Measurements from ENCODE around the gene CPT1C. TPM values are rescaled to one million over a fixed set of nuclear protein-coding genes. Genes with fewer than 3 reads are reported as not detected.

CPT1C gene
- total and polyA plus RNA-seq, 2 of the 8 experiments (the other 6 are each of a cell fraction or from before 2014, with no cell fraction given), result 79.6 to 91.8 TPM

- H2BK12ac ChIP-seq (ENCODE audit: low read depth, low read length), result no peak overlapping the region
- H2BK120ac ChIP-seq (replicated peaks; ENCODE audit: low read depth, low read length), result no peak overlapping the region
- no peak overlapping the region for H2BK20ac ChIP-seq (ENCODE audit: low read length)
- no peak overlapping the region for H2AK5ac ChIP-seq (ENCODE audit: low read depth, low read length)
- H3K4ac ChIP-seq (replicated peaks; ENCODE audit: insufficient read length, low read depth, low read length), result no peak overlapping the region
- ChIA-PET POLR2A (ENCODE audit: partially characterized antibody) (interaction anchor here (0.8 to 1.5 kb wide), 2 partner anchors 10 to 66 kb away, joined by 3 to 5 read pairs; partner anchors contain the start of gene CPT1C), CTCF (ENCODE audit: partially characterized antibody) (interaction anchor here (0.8 to 2.4 kb wide), 3 partner anchors 10 to 38 kb away, joined by 3 to 10 read pairs (median 3); no protein-coding TSS in a partner anchor)
- H4K5ac ChIP-seq (ENCODE audit: insufficient read length, low read depth, low read length), result no peak overlapping the region
- H3K27ac ChIP-seq (ENCODE audit: low read depth, low read length), result no peak overlapping the region
- WGBS, 2 experiments (ENCODE audit: extremely low coverage in 1 of 2, insufficient coverage in 1 of 2, insufficient read length in 1 of 2, insufficient replicate concordance in 2 of 2, low coverage in 1 of 2, low lambda C conversion rate in 2 of 2, missing lambda C conversion rate in 1 of 2), result 76% methylated on average over 2 of the region's 3 CpGs; no CpG with 5 or more reads in 1 of the 2 experiments
- no peak overlapping the region for H3K23ac ChIP-seq (ENCODE audit: insufficient read length)
- H4K91ac ChIP-seq (replicated peaks; ENCODE audit: insufficient read length, low read length), result no peak overlapping the region
- no peaks in the 10 kb centered on the region for H3K79me1 ChIP-seq (ENCODE audit: low read depth, low read length)
- peaks cover 0 to 6% (median 2%) of the 10 kb centered on the region in 4 experiments; a peak in 3 of 7 replicates for H3K4me1 ChIP-seq (replicated peaks in 1 of 4; ENCODE audit: control insufficient read depth in 3 of 4, insufficient read depth in 4 of 4, low read length in 3 of 4)
- H3K36me3 ChIP-seq (ENCODE audit: control insufficient read depth in 2 of 4, insufficient read depth in 4 of 4, low read length in 3 of 4), result no peaks in the 10 kb centered on the region
- H3K79me2 ChIP-seq (ENCODE audit: control insufficient read depth in 1 of 2, insufficient read depth in 2 of 2, low read length in 2 of 2), result no peaks in the 10 kb centered on the region
- no peak overlapping the region for H3K14ac ChIP-seq (ENCODE audit: insufficient read length)
- no peak overlapping the region for H3K18ac ChIP-seq (ENCODE audit: extremely low read depth, low read length)
- H3K4me2 ChIP-seq (ENCODE audit: insufficient read depth in 1 of 2, low read depth in 2 of 2, low read length in 2 of 2), result no peak overlapping the region
- no peak for DNase-seq (ENCODE audit: low read depth in 1 of 2, low spot score in 2 of 2)
- H3K9me3 ChIP-seq (ENCODE audit: insufficient read depth in 2 of 2, low read depth in 1 of 2, low read length in 1 of 2), result peaks cover 0 to 7% of the 10 kb centered on the region in 2 experiments; a peak in 2 of 4 replicates
- H2BK15ac ChIP-seq (ENCODE audit: low read length), result no peak overlapping the region
- no peak overlapping the region for H2BK5ac ChIP-seq (ENCODE audit: low read depth, low read length)
- H4K8ac ChIP-seq (ENCODE audit: extremely low read depth, insufficient read depth, low read length), result no peak overlapping the region
- no peaks in the 10 kb centered on the region for H4K20me1 ChIP-seq (replicated peaks in 1 of 2; ENCODE audit: control insufficient read depth in 1 of 2, insufficient read depth in 2 of 2, low read length in 2 of 2)
- no peaks in the 10 kb centered on the region for H3K27me3 ChIP-seq (replicated peaks in 1 of 4; ENCODE audit: control insufficient read depth in 3 of 4, extremely low read depth in 1 of 4, insufficient read depth in 3 of 4, low read length in 3 of 4)
- H3K9ac ChIP-seq (replicated peaks in 1 of 4; ENCODE audit: extremely low read depth in 1 of 4, low read depth in 3 of 4, low read length in 3 of 4), result no peak overlapping the region
- H3K56ac ChIP-seq (replicated peaks; ENCODE audit: insufficient read length, low read depth, low read length), result no peak overlapping the region
- no peak overlapping the region for H2AFZ ChIP-seq (ENCODE audit: low read length)
- no peak for FAIRE-seq
- no peak overlapping the region for H3K4me3 ChIP-seq (ENCODE audit: extremely low read depth in 1 of 4, insufficient read depth in 2 of 4, low read depth in 3 of 4, low read length in 4 of 4)
- H3K23me2 ChIP-seq (ENCODE audit: low read depth, low read length), result no peaks in the 10 kb centered on the region
- TF ChIP-seq FOSL1 (IDR thresholded peaks at IDR 0.05; ENCODE audit: insufficient read depth, low read depth, low read length), result no peak
Measured at GRCh38 chr19:49755956-49756355, 65.0 kb downstream of the CPT1C start.

Measured in H1 (cell line).